Esophagus muscularis mucosa (tissue), 3 donors: Measurements from ENCODE around the gene TEC.

Experiments used
- CTCF ChIP-seq, 3 experiments: fragments of 200-600 bp in 2 of 3; fragments of 450-650 bp in 1 of 3; sonication (generic) in 2 of 3; IDR thresholded peaks; one replicate each; pipeline ENCODE4 v1.5.1; 2017 to 2019; ENCODE audit warnings: antibody characterized with exemption in 3 of 3, mild to moderate bottlenecking in 2 of 3, moderate library complexity in 1 of 3
- EP300 ChIP-seq: sonication (generic); formaldehyde crosslinking; IDR thresholded peaks from one replicate; pipeline ENCODE4 v1.6.1; 2017; ENCODE audit warnings: antibody characterized with exemption

GRCh38 chr4:48157271-48157670 is 112.4 kb downstream of the TEC start:
- TF ChIP-seq EP300 (no peak), CTCF (IDR thresholded peaks at IDR 0.05) (no peak)
